SU-DHL-6 (cell line): ENCODE results near the gene SETBP1.
A peak's percentile ranks its signal among the peaks of the same experiment; 100 is the strongest.

ENCODE experiments used
- H2AFZ ChIP-seq: fragments of 200-600 bp; sonication (generic); 2 replicates; pipeline ENCODE4 v1.6.1; 2014; ENCODE audit warnings: low read depth, mild to moderate bottlenecking, moderate library complexity, mixed read lengths, antibody characterized with exemption, low read length; ENCODE audit not compliant: severe bottlenecking
- H3F3A ChIP-seq: fragments of 200-600 bp; shearing (Covaris generic); 2 replicates; pipeline ENCODE4 v1.6.0; 2016; ENCODE audit warnings: antibody characterized with exemption, mild to moderate bottlenecking; ENCODE audit not compliant: insufficient read depth
- H3K27ac ChIP-seq: fragments of 200-600 bp; sonication (generic); 2 replicates; pipeline ENCODE4 v1.5.1; 2016; ENCODE audit warnings: low read depth, mild to moderate bottlenecking, low read length, moderate library complexity, mixed read lengths
- H3K27me3 ChIP-seq: fragments of 200-600 bp; sonication (generic), shearing (Covaris generic); 2 replicates; pipeline ENCODE4 v1.6.0; 2014; ENCODE audit warnings: mild to moderate bottlenecking, low read length
- H3K36me3 ChIP-seq: fragments of 200-600 bp; sonication (generic); 2 replicates; pipeline ENCODE4 v1.6.1; 2014; ENCODE audit warnings: mild to moderate bottlenecking, low read length, mixed read lengths
- H3K4me2 ChIP-seq: fragments of 300-600, 200-600 bp; shearing (Covaris generic), sonication (generic); 2 replicates; pipeline ENCODE4 v1.6.0; 2014; ENCODE audit warnings: low read length, low read depth, mild to moderate bottlenecking; ENCODE audit not compliant: poor library complexity, severe bottlenecking
- H3K4me3 ChIP-seq: fragments of 200-600 bp; sonication (generic); 2 replicates; pipeline ENCODE4 v1.5.1; 2014; ENCODE audit warnings: antibody characterized with exemption, low read length, mild to moderate bottlenecking, mixed read lengths; ENCODE audit not compliant: insufficient read depth, poor library complexity, severe bottlenecking
- H3K79me2 ChIP-seq: fragments of 200-600 bp; sonication (generic); 2 replicates; pipeline ENCODE4 v1.6.1; 2014; ENCODE audit warnings: mild to moderate bottlenecking, low read length, moderate library complexity; ENCODE audit not compliant: insufficient read depth
- H3K9ac ChIP-seq: fragments of 200-600 bp; sonication (generic); 2 replicates; pipeline ENCODE4 v1.7.0; 2014; ENCODE audit warnings: mild to moderate bottlenecking, low read length
- H3K9me2 ChIP-seq: fragments of 200-600 bp; sonication (generic); replicated peaks from 2 replicates; pipeline ENCODE4 v1.6.1; 2014; ENCODE audit warnings: low read length; ENCODE audit not compliant: insufficient read depth
- H3K9me3 ChIP-seq: fragments of 200-600 bp; sonication (generic); 2 replicates; pipeline ENCODE4 v1.6.1; 2014; ENCODE audit warnings: low read length, mixed read lengths; ENCODE audit not compliant: insufficient read depth
- H4K20me1 ChIP-seq: fragments of 200-600 bp; sonication (generic); 2 replicates; pipeline ENCODE4 v1.6.1; 2014; ENCODE audit warnings: low read depth, mild to moderate bottlenecking, antibody characterized with exemption, low read length, moderate library complexity, mixed read lengths
- EZH2phosphoT487 ChIP-seq: fragments of 200-600 bp; sonication (generic), shearing (Covaris generic); conservative IDR thresholded peaks from 2 replicates; pipeline ENCODE4 v1.6.1; 2018; ENCODE audit warnings: mild to moderate bottlenecking, antibody characterized with exemption, low read length, moderate library complexity, mixed read lengths
- TF ChIP-seq, protein P1 (sequence below): fragments of 200-600 bp; sonication (generic); IDR thresholded peaks from one replicate; pipeline ENCODE4 v1.5.1; 2017; ENCODE audit warnings: antibody characterized with exemption, mild to moderate bottlenecking, low read length, moderate library complexity; ENCODE audit not compliant: insufficient read depth, poor library complexity, severe bottlenecking

SETBP1 gene

DNA sequence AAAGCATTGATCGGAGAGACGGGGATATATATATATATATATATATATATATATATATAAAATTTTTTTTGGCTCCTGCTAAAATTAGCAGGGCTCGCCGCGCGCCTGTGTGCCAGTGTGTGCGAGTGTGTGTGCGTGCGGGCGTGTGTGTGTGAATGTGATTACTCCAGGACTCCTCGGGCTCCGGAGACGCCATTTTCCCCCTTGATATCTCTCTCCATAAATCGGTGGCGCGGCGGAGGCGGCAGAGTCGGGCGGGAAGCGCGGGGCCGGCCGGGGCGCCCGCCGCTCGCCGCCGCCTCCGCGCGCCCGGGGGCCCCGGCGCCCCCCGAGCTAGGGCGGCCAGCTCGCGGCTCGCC lies 795 bp upstream of the SETBP1 start:
- H3K79me2 ChIP-seq = no peaks in the 10 kb centered on the region
- H3K9me2 ChIP-seq = no peaks in the 10 kb centered on the region
- H3K9me3 ChIP-seq = no peaks in the 10 kb centered on the region
- no peak overlapping the region for H3K27ac ChIP-seq
- peak overlapping the region; percentile 79 for H3K9ac ChIP-seq
- H3K36me3 ChIP-seq = no peaks in the 10 kb centered on the region
- H3K4me2 ChIP-seq = peak overlapping the region; percentile 86
- H3K4me3 ChIP-seq = peak overlapping the region; percentile 84
- TF ChIP-seq, protein P1, sequence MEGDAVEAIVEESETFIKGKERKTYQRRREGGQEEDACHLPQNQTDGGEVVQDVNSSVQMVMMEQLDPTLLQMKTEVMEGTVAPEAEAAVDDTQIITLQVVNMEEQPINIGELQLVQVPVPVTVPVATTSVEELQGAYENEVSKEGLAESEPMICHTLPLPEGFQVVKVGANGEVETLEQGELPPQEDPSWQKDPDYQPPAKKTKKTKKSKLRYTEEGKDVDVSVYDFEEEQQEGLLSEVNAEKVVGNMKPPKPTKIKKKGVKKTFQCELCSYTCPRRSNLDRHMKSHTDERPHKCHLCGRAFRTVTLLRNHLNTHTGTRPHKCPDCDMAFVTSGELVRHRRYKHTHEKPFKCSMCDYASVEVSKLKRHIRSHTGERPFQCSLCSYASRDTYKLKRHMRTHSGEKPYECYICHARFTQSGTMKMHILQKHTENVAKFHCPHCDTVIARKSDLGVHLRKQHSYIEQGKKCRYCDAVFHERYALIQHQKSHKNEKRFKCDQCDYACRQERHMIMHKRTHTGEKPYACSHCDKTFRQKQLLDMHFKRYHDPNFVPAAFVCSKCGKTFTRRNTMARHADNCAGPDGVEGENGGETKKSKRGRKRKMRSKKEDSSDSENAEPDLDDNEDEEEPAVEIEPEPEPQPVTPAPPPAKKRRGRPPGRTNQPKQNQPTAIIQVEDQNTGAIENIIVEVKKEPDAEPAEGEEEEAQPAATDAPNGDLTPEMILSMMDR = no peak
- no peak for TF ChIP-seq EZH2phosphoT487
- no peaks in the 10 kb centered on the region for H3K27me3 ChIP-seq
- H3F3A ChIP-seq = no peaks in the 10 kb centered on the region; the same call in 1 of the 2 replicates
- H2AFZ ChIP-seq = peak overlapping the region; percentile 84
- no peaks in the 10 kb centered on the region for H4K20me1 ChIP-seq

DNA sequence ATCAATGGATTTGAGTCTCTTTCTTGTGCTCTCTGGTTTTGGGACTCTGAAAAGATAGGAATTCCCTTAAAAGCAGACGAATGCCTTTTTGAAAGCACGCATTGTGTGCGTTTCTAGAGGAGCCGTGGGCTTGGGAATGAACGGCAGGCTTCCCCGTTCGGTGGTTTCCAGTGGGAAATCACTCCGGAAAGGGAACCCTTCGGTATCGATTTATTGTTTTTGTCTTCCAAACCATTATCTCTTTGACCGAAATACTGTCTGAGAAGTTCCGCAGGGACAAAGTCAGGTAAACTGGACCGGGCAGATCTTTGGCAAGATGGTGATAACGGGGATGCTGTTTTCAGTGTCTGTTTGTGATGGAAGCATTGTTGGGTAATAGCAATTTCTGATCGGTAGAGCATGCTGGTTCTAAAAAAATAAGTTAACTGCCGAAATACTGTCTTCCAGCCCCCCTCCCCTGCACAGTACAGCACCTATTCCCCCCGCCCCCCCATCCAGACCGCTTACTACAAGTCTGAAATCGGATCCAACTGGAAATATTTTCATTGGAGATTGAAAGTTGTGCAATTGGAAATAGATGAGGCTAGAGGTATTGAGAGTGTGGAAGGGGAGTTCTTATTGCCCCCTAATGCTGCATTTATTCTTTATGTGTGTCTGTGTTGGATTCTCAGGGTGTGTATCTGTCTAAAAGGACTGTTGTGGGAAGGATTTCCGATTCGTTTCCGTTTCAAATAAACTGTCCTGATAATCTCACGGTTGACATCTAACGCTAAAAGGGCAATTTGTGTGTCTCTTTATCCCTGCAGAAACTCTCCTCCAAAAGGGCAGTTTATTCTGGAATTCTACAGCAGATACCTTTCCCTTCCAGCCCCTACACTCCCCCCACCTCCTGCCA lies 635 bp downstream of the SETBP1 start:
- Histone ChIP-seq H3K79me2 (no peaks in the 10 kb centered on the region), H2AFZ (peak overlapping the region; percentile 84), H3K9ac (peak overlapping the region; percentile 79), H3F3A (no peaks in the 10 kb centered on the region; the same call in 1 of the 2 replicates), H3K27ac (no peak overlapping the region), H3K27me3 (no peaks in the 10 kb centered on the region), H3K9me3 (no peaks in the 10 kb centered on the region), H3K9me2 (no peaks in the 10 kb centered on the region), H3K36me3 (no peaks in the 10 kb centered on the region), H3K4me2 (peak overlapping the region; percentile 86), H4K20me1 (no peaks in the 10 kb centered on the region), H3K4me3 (peak overlapping the region; percentile 84)
- TF ChIP-seq, protein P1 = no peak
- TF ChIP-seq EZH2phosphoT487 = no peak

DNA sequence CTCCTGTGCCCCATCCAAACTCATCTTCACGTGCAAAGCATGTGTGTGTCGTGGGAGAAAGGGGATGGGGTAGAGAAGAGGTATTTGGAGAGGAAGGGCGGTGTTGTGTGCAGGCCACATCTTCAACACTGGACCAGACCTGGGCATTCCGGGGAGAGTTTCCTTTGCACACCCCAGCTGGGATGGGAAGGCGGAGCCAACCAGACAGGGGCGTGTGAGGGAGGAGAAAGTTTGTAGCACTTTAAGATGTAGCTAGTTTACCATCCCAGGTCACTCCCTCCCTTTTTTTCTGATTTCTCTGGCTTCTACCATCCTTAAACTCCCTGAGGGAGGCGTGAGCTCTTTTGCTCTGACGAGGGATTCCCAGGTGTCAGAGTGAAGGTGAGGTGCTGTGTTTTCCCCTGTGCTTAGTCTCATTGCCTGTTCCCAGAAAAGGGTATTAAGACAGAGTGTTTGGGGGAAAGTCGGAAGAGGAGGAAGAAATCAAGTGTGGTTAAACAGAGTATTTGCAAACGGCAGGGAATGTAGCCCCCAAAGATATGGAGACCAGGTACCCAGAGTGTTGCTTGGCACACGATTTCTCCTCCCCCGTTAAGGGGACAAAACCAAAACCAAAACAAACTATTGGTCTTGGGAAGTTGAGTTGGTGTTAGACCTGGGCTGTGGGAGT lies 1.6 kb downstream of the SETBP1 start:
- H3K4me3 ChIP-seq = no peak overlapping the region
- TF ChIP-seq EZH2phosphoT487 = no peak
- TF ChIP-seq, protein P1 = no peak
- H3F3A ChIP-seq = no peaks in the 10 kb centered on the region; the same call in 1 of the 2 replicates
- H3K9me3 ChIP-seq = no peaks in the 10 kb centered on the region
- H4K20me1 ChIP-seq = no peaks in the 10 kb centered on the region
- H3K4me2 ChIP-seq = peak overlapping the region; percentile 86
- no peaks in the 10 kb centered on the region for H3K36me3 ChIP-seq
- no peak overlapping the region for H3K9ac ChIP-seq
- H3K27ac ChIP-seq = no peak overlapping the region
- H3K79me2 ChIP-seq = no peaks in the 10 kb centered on the region
- H3K9me2 ChIP-seq = no peaks in the 10 kb centered on the region
- H2AFZ ChIP-seq = no peak overlapping the region
- no peaks in the 10 kb centered on the region for H3K27me3 ChIP-seq
